Calu3 (cell line): ENCODE data around the gene ELL2. TPM values are rescaled to one million over a fixed set of nuclear protein-coding genes. Genes with fewer than 3 reads are reported as not detected.
A peak's percentile ranks its signal among the peaks of the same experiment; 100 is the strongest.

ENCODE experiments used
- BruUV-seq: library from RNA; stranded (reverse); fragments of 400-500 nt; replicated peaks from 2 replicates; lab custom pipeline; 2021; lab: Mats Ljungman, UMichigan
- CTCF ChIA-PET: fragments of 300-600 bp; sonication (Branson Sonifier 250); formaldehyde crosslinking; loops from one replicate; lab custom pipeline; 2022; ENCODE audit warnings: antibody characterized with exemption; lab: Charles Lee
- DNase-seq: peaks from one replicate; pipeline ENCODE4 v3.0.0; 2022
- H3K27ac Mint-ChIP-seq: one replicate; pipeline ENCODE4 v1.8.0; 2022; ENCODE audit warnings: mixed read lengths; ENCODE audit not compliant: unreplicated experiment
- H3K27me3 Mint-ChIP-seq: one replicate; pipeline ENCODE4 v1.8.0; 2022; ENCODE audit warnings: mixed read lengths; ENCODE audit not compliant: unreplicated experiment
- H3K36me3 Mint-ChIP-seq: one replicate; pipeline ENCODE4 v1.8.0; 2022; ENCODE audit warnings: mild to moderate bottlenecking, moderate library complexity, mixed read lengths; ENCODE audit not compliant: insufficient read depth, unreplicated experiment
- H3K4me1 Mint-ChIP-seq: one replicate; pipeline ENCODE4 v1.8.0; 2022; ENCODE audit warnings: mild to moderate bottlenecking, low read depth, mixed read lengths; ENCODE audit not compliant: unreplicated experiment
- H3K4me3 Mint-ChIP-seq: one replicate; pipeline ENCODE4 v1.8.0; 2022; ENCODE audit warnings: mild to moderate bottlenecking, low read depth, moderate library complexity, mixed read lengths; ENCODE audit not compliant: unreplicated experiment
- H3K9me3 Mint-ChIP-seq: one replicate; pipeline ENCODE4 v1.8.0; 2022; ENCODE audit warnings: low read depth, mixed read lengths; ENCODE audit not compliant: unreplicated experiment
- CTCF ChIP-seq: fragments of 200-600 bp; IDR thresholded peaks from one replicate; pipeline ENCODE4 v1.8.0; 2022; ENCODE audit warnings: antibody characterized with exemption; ENCODE audit not compliant: unreplicated experiment
- intact Hi-C: fragments of 100-400 bp; cut with micrococcal nuclease; formaldehyde crosslinking; loops from one replicate; pipeline ENCODE4 v1.10.0; 2022; ENCODE audit not compliant: unreplicated experiment
- total RNA-seq: library from RNA; stranded (reverse); gene quantifications from 2 replicates; pipeline ENCODE4 v1.2.3, GENCODE V29; 2022

The ELL2 gene
- total RNA-seq, 1 experiment from 2014 or later: 57.7 TPM

GRCh38 chr5:95866435-95867040 lies 95.1 kb downstream of the ELL2 start:
- intact Hi-C loops: no loop called here
- no peak overlapping the region for H3K4me3 Mint-ChIP-seq

GRCh38 chr5:95864944-95865504 lies 96.6 kb downstream of the ELL2 start:
- intact Hi-C loops: no loop called here
- H3K9me3 Mint-ChIP-seq: peaks cover 2% of the 10 kb centered on the region
- peaks cover 63% of the 10 kb centered on the region for H3K4me1 Mint-ChIP-seq
- no peak for TF ChIP-seq CTCF
- H3K4me3 Mint-ChIP-seq: no peak overlapping the region
- H3K36me3 Mint-ChIP-seq: peaks cover 18% of the 10 kb centered on the region
- CTCF ChIA-PET: interaction anchor here (0.6 to 1.2 kb wide), 8 partner anchors 12 to 834 kb away, joined by 3 to 4 read pairs (median 3); partner anchors contain the start of gene RFESD
- no peaks in the 10 kb centered on the region for H3K27me3 Mint-ChIP-seq
- H3K27ac Mint-ChIP-seq: peak overlapping the region; percentile 62
- no TSS peak for BruUV-seq
- peak; percentile 40 for DNase-seq

More at GRCh38 chr5:95866435-95867040, 95.1 kb downstream of the ELL2 start:
- TF ChIP-seq CTCF: no peak
- no peaks in the 10 kb centered on the region for H3K27me3 Mint-ChIP-seq
- H3K4me1 Mint-ChIP-seq: peaks cover 56% of the 10 kb centered on the region
- DNase-seq: no peak
- H3K27ac Mint-ChIP-seq: peak overlapping the region; percentile 56
- no TSS peak for BruUV-seq
- H3K9me3 Mint-ChIP-seq: peaks cover 2% of the 10 kb centered on the region
- CTCF ChIA-PET: no interaction called here
- peaks cover 13% of the 10 kb centered on the region for H3K36me3 Mint-ChIP-seq

- Mint-ChIP-seq H3K4me3 (no peak overlapping the region), H3K27me3 (no peaks in the 10 kb centered on the region), H3K4me1 (peaks cover 63% of the 10 kb centered on the region), H3K27ac (no peak overlapping the region), H3K9me3 (peaks cover 2% of the 10 kb centered on the region), H3K36me3 (peaks cover 18% of the 10 kb centered on the region)
- no peak for TF ChIP-seq CTCF
- intact Hi-C loops: no loop called here
- BruUV-seq: no TSS peak
- no peak for DNase-seq
- CTCF ChIA-PET: interaction anchor here (0.6 to 1.2 kb wide), 7 partner anchors 12 to 834 kb away, joined by 3 to 4 read pairs (median 3); partner anchors contain the start of gene RFESD
Measured at GRCh38 chr5:95864456-95864855, 97.2 kb downstream of the ELL2 start.

GRCh38 chr5:95863383-95863757 lies 98.3 kb downstream of the ELL2 start:
- Mint-ChIP-seq H3K27ac (peak overlapping the region; percentile 87), H3K9me3 (peaks cover 2% of the 10 kb centered on the region), H3K4me1 (peaks cover 74% of the 10 kb centered on the region), H3K27me3 (no peaks in the 10 kb centered on the region), H3K36me3 (peaks cover 18% of the 10 kb centered on the region), H3K4me3 (no peak overlapping the region)
- CTCF ChIA-PET: no interaction called here
- intact Hi-C loops: no loop called here
- no TSS peak for BruUV-seq
- no peak for TF ChIP-seq CTCF
- DNase-seq: no peak
